Activated T-helper 1 cell treated with Interleukin-2 at 50 U/mL for 16 hours (primary cell): ENCODE measurements around the gene C1QTNF12.

Source experiments
- DNase-seq: peaks from one replicate; pipeline ENCODE4 v3.0.0-alpha.2; 2020; ENCODE audit warnings: low read depth

C1QTNF12 gene

GRCh38 chr1:1281533-1282321 lies 35.2 kb upstream of the C1QTNF12 start:
- no peak for DNase-seq

- no peak for DNase-seq
These were observed 34.4 kb upstream of the C1QTNF12 start for GRCh38 chr1:1280782-1281481.

- DNase-seq = no peak
These were observed 32.5 kb upstream of the C1QTNF12 start for GRCh38 chr1:1279028-1279427.

GRCh38 chr1:1278620-1279019 lies 32.1 kb upstream of the C1QTNF12 start:
- DNase-seq = no peak

- DNase-seq = no peak
These were observed 29.3 kb upstream of the C1QTNF12 start for GRCh38 chr1:1275836-1276235.

- DNase-seq = no peak
These were observed 28.5 kb upstream of the C1QTNF12 start for GRCh38 chr1:1274931-1275431.

GRCh38 chr1:1274299-1274930 lies 27.9 kb upstream of the C1QTNF12 start:
- DNase-seq = no peak

GRCh38 chr1:1273512-1274298 lies 27.2 kb upstream of the C1QTNF12 start, which contains the start of gene UBE2J2:
Gene UBE2J2 (minus strand): TSS chr1:1273854. CDS start chr1:1267992, 5,862 bp downstream.
- DNase-seq = peak; percentile 89

GRCh38 chr1:1273209-1273511 lies 26.6 kb upstream of the C1QTNF12 start:
- no peak for DNase-seq

GRCh38 chr1:1272341-1273208 lies 26.1 kb upstream of the C1QTNF12 start:
- DNase-seq = no peak

- no peak for DNase-seq
These were observed 24.3 kb upstream of the C1QTNF12 start for GRCh38 chr1:1270813-1271212.

GRCh38 chr1:1268284-1268682 lies 21.8 kb upstream of the C1QTNF12 start:
- no peak for DNase-seq

GRCh38 chr1:1267488-1268283 lies 21.2 kb upstream of the C1QTNF12 start:
- DNase-seq = no peak

- no peak for DNase-seq
These were observed 18.3 kb upstream of the C1QTNF12 start for GRCh38 chr1:1264868-1265272.

- DNase-seq = no peak
These were observed 17.5 kb upstream of the C1QTNF12 start for GRCh38 chr1:1264026-1264425.

GRCh38 chr1:1262758-1263157 lies 16.2 kb upstream of the C1QTNF12 start:
- DNase-seq = no peak

GRCh38 chr1:1262071-1262470 lies 15.5 kb upstream of the C1QTNF12 start:
- no peak for DNase-seq

GRCh38 chr1:1260843-1261560 lies 14.5 kb upstream of the C1QTNF12 start:
- DNase-seq = no peak

- DNase-seq = no peak
These were observed 13.6 kb upstream of the C1QTNF12 start for GRCh38 chr1:1259951-1260600.
